ENCODE data around the gene CCL23.
"Not testable (repeated sequence)": the region's sequence is repeated elsewhere in the genome, so short reads cannot be mapped to it uniquely, and the experiment has no call there.

The CCL23 gene

GRCh38 chr17:35998756-35999155, 19.0 kb downstream of the CCL23 start:
- TF ChIP-seq CTCF (IDR thresholded peaks at IDR 0.05; ENCODE audit: low read depth, low read length): no peak
- DNase-seq (ENCODE audit: low read depth in 2 of 2): no peak
- no peak overlapping the region for H3K4me3 ChIP-seq (replicated peaks in 1 of 2; ENCODE audit: low read depth in 2 of 2, low read length in 2 of 2)

DNA sequence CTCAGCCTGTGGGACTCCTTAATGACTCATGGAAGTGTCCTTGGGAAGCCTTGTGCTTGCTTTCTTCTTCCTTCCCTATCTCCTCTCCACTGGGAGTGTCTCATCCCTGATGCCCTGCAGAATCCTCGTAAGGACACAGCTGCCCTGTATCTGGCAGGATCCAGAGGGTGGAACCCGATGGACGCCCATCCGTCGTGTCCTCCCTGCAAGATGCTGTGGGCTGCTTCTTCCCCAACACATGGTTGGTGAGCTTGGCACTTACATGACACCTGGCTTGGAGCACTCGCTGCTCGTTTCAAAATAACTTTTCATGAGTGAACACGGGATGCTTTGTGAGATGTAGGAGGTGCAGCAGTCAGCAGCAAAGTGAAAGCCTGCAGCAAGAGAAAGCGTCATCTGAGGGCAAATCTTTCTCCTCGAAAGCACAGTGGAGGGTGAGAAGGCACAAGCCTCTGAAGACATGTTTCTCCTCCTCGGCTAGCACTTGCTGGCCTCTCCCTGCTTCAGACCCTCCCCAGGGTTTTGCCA, 19.7 kb downstream of the CCL23 start:
- no peak for TF ChIP-seq CTCF (IDR thresholded peaks at IDR 0.05; ENCODE audit: low read depth, low read length)
- H3K4me3 ChIP-seq (replicated peaks in 1 of 2; ENCODE audit: low read depth in 2 of 2, low read length in 2 of 2): no peak overlapping the region
- no peak for DNase-seq (ENCODE audit: low read depth in 2 of 2)

GRCh38 chr17:35995346-35995745, 22.4 kb downstream of the CCL23 start:
- H3K4me3 ChIP-seq (replicated peaks in 1 of 2; ENCODE audit: low read depth in 2 of 2, low read length in 2 of 2); DNase-seq (ENCODE audit: low read depth in 2 of 2): not testable (repeated sequence)

DNA sequence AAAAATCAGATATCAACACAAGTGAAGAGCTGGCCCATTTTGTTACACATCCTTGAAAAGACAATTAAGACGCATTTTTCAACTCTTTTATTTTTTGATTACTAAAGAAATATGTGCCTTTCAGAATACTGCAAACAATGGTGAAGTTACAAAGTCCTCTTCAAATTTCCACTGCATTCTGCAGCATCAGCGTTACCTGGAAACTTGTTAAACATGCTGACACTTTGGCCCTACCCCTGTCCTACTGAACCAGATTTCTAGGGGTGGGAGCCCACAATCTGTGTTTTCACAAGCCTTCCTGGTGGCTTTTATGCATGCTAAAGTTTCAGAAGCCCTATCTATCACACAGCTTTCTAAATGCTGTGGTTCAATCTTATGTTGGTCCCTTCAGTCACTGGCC, 26.7 kb downstream of the CCL23 start:
- no peak for TF ChIP-seq CTCF (IDR thresholded peaks at IDR 0.05; ENCODE audit: low read depth, low read length)
- H3K4me3 ChIP-seq (replicated peaks in 1 of 2; ENCODE audit: low read depth in 2 of 2, low read length in 2 of 2): no peak overlapping the region
- no peak for DNase-seq (ENCODE audit: low read depth in 2 of 2)

DNA sequence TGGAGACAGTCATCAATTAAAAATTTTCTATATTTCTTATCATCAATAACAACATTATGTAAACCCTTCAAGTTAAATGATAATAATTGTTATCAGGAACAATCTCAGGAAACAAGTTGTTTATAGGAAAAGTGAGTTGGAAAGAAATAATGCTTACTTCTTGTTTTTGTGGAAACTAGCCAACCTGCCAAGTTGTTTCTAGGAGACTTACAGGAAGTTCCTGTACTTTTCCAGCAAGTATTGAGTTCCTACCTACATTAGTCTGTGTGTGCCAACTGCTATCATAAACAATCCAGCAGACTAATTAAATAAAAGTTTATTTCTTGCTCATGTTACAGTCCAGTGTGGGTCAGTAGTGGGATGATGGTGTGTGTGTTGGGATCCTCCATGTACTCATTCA, 29.6 kb downstream of the CCL23 start:
- no peak for DNase-seq (ENCODE audit: low read depth in 2 of 2)

GRCh38 chr17:35986643-35987042, 31.1 kb downstream of the CCL23 start, which contains the start of gene CCL14:
CCL14 (minus strand) TSS chr17:35986729; CDS start chr17:35986649, 80 bp downstream.
- no peak for TF ChIP-seq CTCF (IDR thresholded peaks at IDR 0.05; ENCODE audit: low read depth, low read length)
- no peak for DNase-seq (ENCODE audit: low read depth in 2 of 2)
- H3K4me3 ChIP-seq (replicated peaks in 1 of 2; ENCODE audit: low read depth in 2 of 2, low read length in 2 of 2): no peak within 1 kb of the TSS

More for the DNA sequence above, 29.6 kb downstream of the CCL23 start:
- no peak for TF ChIP-seq CTCF (IDR thresholded peaks at IDR 0.05; ENCODE audit: low read depth, low read length)
- H3K4me3 ChIP-seq (replicated peaks in 1 of 2; ENCODE audit: low read depth in 2 of 2, low read length in 2 of 2): no peak overlapping the region

DNA sequence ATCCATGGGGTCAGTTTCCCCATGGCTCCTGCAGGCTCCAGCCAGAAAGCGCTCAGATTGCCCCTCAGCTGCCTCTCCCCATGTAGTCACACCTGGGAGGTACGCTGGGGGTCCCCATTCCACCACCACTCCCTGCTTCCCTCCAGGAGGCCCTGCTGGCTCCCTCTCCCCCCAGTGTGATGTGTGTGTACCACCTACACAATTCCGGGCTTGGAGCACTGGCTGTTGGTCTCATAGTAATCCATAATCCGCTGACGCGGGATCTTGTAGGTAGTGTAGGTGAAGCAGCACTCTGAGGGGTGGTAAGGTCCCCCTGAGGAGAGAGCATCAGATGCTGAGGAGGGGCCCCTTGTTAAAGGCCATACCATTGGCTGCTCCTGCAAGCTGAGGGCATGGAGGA, 33.6 kb downstream of the CCL23 start:
- TF ChIP-seq CTCF (IDR thresholded peaks at IDR 0.05; ENCODE audit: low read depth, low read length): no peak
- no peak for DNase-seq (ENCODE audit: low read depth in 2 of 2)
- no peak overlapping the region for H3K4me3 ChIP-seq (replicated peaks in 1 of 2; ENCODE audit: low read depth in 2 of 2, low read length in 2 of 2)
